ENCODE measurements around the gene HSD17B10.
"Not testable (repeated sequence)": the region's sequence is repeated elsewhere in the genome, so short reads cannot be mapped to it uniquely, and the experiment has no call there.

The HSD17B10 gene

DNA sequence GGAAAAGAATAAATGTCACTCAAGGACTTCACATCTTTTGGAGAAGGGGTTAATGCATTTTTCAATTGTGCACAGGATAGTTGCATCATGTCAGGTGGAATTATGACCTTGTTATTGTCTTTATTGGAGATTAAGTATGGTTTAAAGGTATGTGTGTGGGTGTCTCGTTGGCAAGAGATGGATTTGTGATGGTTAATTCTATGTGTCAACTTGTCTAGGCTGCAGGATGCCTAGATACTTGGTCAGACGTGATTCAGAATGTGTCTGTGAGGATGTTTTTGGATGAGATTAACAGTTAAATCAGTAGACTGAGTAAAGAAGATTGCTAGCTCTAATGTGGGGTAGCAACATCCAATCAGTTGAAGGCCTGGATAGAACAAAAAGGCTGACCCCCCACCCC, 42.2 kb upstream of the HSD17B10 start:
- TF ChIP-seq CTCF (IDR thresholded peaks at IDR 0.05): no peak
- Mint-ChIP-seq H3K27ac (no peak overlapping the region), H3K27me3 (ENCODE audit: low read depth, poor library complexity) (peaks cover 30% of the 10 kb centered on the region), H3K4me3 (no peak overlapping the region), H3K9me3 (peaks cover 65% of the 10 kb centered on the region), H3K4me1 (peaks cover 4% of the 10 kb centered on the region), H3K36me3 (ENCODE audit: low read depth) (no peaks in the 10 kb centered on the region)
- no peak for DNase-seq

- H3K4me1 Mint-ChIP-seq: no peaks in the 10 kb centered on the region
- H3K36me3 Mint-ChIP-seq (ENCODE audit: low read depth): no peaks in the 10 kb centered on the region
- peaks cover 74% of the 10 kb centered on the region for H3K9me3 Mint-ChIP-seq
- no peak overlapping the region for H3K4me3 Mint-ChIP-seq
- no peak overlapping the region for H3K27ac Mint-ChIP-seq
- no peak for DNase-seq
- no peak for TF ChIP-seq CTCF (IDR thresholded peaks at IDR 0.05)
- H3K27me3 Mint-ChIP-seq (ENCODE audit: low read depth, poor library complexity): peaks cover 33% of the 10 kb centered on the region
Measured at GRCh38 chrX:53474707-53475106, 40.5 kb upstream of the HSD17B10 start.

GRCh38 chrX:53471346-53471745, 37.2 kb upstream of the HSD17B10 start:
- no peak for DNase-seq
- no peak for TF ChIP-seq CTCF (IDR thresholded peaks at IDR 0.05)
- Mint-ChIP-seq H3K27ac (no peak overlapping the region), H3K9me3 (peaks cover 57% of the 10 kb centered on the region), H3K4me3 (no peak overlapping the region), H3K4me1 (no peaks in the 10 kb centered on the region), H3K27me3 (ENCODE audit: low read depth, poor library complexity) (peaks cover 28% of the 10 kb centered on the region), H3K36me3 (ENCODE audit: low read depth) (no peaks in the 10 kb centered on the region)

GRCh38 chrX:53468659-53469058, 34.5 kb upstream of the HSD17B10 start:
- DNase-seq; H3K36me3 Mint-ChIP-seq (ENCODE audit: low read depth); H3K27ac Mint-ChIP-seq; H3K4me3 Mint-ChIP-seq; H3K4me1 Mint-ChIP-seq: not testable (repeated sequence)
- peaks cover 46% of the 10 kb centered on the region for H3K9me3 Mint-ChIP-seq
- peaks cover 25% of the 10 kb centered on the region for H3K27me3 Mint-ChIP-seq (ENCODE audit: low read depth, poor library complexity)

- Mint-ChIP-seq H3K27me3 (ENCODE audit: low read depth, poor library complexity) (peaks cover 4% of the 10 kb centered on the region), H3K9me3 (peaks cover 47% of the 10 kb centered on the region), H3K4me3 (no peak overlapping the region), H3K4me1 (no peaks in the 10 kb centered on the region), H3K36me3 (ENCODE audit: low read depth) (no peaks in the 10 kb centered on the region), H3K27ac (no peak overlapping the region)
- no peak for DNase-seq
- no peak for TF ChIP-seq CTCF (IDR thresholded peaks at IDR 0.05)
Measured at GRCh38 chrX:53458082-53458481, 23.9 kb upstream of the HSD17B10 start.

- Mint-ChIP-seq H3K4me1 (no peaks in the 10 kb centered on the region), H3K27me3 (ENCODE audit: low read depth, poor library complexity) (peaks cover 3% of the 10 kb centered on the region), H3K27ac (no peak overlapping the region), H3K9me3 (peaks cover 45% of the 10 kb centered on the region), H3K36me3 (ENCODE audit: low read depth) (no peaks in the 10 kb centered on the region), H3K4me3 (no peak overlapping the region)
- no peak for TF ChIP-seq CTCF (IDR thresholded peaks at IDR 0.05)
- DNase-seq: no peak
Measured at GRCh38 chrX:53456254-53456653, 22.1 kb upstream of the HSD17B10 start.
